GM12872 (cell line): ENCODE results near the gene CNTNAP2.

Experiments
- TF ChIP-seq, protein P1 (sequence below): IDR thresholded peaks from 3 replicates; pipeline ENCODE4 v1.5.1; 2011; ENCODE audit warnings: low read depth, mild to moderate bottlenecking, low read length, moderate library complexity; ENCODE audit not compliant: insufficient read depth

Gene CNTNAP2

DNA sequence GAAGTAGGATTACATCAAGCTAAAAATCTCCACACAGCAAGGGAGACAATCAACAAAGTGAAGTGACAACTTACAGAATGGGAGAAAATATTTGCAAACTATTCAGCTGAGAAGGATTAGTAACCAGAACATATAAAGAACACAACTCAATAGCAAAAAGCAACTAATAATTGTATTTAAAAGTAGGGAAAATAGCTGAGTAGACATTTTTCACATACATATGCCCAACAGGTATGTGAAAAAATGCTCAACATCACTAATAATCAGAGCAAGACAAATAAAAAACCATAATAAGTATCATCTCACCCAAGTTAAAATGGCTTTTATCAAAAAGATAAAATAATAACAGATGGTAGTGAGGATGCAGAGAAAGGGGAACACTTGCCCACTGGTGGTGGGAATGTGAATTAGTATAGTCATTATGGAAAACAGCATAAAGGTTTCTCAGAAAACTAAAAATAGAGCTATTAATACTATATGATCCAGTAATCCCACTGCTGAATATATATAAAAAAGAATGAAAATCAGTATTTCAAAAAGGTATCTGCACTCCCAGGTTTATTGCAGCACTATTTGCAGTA, 1689.5 kb downstream of the CNTNAP2 start:
- TF ChIP-seq, protein P1, sequence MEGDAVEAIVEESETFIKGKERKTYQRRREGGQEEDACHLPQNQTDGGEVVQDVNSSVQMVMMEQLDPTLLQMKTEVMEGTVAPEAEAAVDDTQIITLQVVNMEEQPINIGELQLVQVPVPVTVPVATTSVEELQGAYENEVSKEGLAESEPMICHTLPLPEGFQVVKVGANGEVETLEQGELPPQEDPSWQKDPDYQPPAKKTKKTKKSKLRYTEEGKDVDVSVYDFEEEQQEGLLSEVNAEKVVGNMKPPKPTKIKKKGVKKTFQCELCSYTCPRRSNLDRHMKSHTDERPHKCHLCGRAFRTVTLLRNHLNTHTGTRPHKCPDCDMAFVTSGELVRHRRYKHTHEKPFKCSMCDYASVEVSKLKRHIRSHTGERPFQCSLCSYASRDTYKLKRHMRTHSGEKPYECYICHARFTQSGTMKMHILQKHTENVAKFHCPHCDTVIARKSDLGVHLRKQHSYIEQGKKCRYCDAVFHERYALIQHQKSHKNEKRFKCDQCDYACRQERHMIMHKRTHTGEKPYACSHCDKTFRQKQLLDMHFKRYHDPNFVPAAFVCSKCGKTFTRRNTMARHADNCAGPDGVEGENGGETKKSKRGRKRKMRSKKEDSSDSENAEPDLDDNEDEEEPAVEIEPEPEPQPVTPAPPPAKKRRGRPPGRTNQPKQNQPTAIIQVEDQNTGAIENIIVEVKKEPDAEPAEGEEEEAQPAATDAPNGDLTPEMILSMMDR, result no peak

DNA sequence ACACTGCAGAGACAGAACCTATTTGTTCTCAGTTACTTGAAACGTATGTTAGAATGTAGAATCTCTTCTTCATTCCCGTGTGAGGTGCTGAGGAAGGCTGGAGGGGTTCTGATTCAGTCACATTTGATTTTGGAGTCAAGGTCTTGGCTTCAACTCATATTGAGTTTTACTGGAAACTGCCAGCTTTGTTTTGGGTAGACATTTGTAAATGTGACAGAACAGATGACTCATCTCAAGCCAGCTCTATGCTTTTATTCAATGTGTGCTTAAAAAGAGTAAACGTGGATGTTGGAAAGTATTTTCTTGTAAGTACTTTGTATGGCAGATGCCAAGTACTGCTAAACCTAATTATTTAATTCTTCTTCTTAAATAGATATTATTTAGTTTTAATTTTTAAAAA, 1693.2 kb downstream of the CNTNAP2 start:
- TF ChIP-seq, protein P1, result no peak

DNA sequence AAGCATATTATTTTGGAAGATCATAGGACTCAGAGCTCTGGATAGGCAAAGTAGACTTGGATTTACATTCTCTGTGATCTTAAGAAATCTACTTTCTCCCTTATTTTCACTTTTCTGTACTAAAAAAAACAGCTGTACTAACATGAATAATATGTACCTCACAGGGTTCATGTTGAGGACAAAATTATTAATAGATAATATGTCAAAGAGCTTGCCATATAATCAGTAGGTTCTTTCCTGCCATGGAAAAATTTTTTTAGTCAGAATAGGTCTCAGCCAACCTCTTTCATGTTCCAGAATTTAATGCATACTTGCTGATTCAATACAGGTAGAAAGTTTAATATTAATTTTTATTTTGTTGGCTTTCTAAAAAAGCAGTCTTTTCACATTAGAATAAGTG, 1693.7 kb downstream of the CNTNAP2 start:
- TF ChIP-seq, protein P1, result no peak

DNA sequence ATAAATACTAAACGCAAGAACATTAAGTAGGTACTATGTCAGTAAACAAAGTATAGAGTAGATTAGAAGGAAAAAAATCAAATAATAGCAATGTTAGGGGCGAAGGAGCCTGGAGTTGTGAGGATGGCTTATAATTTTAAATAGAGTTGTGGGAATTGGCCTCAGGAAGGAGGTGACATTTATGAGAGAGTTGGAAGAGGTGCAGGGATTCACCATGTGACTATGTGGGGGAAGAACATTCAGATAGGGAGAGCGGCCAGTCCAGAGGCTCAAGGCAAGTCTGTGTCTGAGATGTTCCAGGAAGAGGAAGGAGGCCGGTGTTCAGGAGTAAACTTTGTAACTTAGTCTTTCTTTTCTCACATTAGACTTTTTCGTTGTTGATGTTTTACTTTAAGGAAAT, 1695.3 kb downstream of the CNTNAP2 start:
- TF ChIP-seq, protein P1, result no peak

DNA sequence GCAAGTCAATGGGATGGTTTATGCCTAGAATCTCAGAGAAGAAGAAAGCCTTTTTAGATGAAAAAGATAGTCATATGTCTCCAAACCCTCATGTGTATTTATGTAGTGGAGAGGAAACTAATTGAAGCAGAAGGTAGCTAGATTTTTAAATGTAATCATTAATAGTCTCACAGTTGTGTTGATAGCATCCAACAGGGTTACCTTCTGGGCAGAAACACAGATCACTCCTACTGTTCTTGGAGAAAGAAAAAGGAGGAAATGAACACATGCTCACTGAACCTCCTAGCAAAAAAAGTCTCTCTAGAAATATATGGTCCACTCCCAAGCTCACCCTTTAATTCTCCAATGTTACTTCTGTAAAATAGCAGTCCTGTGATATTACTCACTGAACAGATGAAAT, 1696.7 kb downstream of the CNTNAP2 start:
- TF ChIP-seq, protein P1, result no peak

DNA sequence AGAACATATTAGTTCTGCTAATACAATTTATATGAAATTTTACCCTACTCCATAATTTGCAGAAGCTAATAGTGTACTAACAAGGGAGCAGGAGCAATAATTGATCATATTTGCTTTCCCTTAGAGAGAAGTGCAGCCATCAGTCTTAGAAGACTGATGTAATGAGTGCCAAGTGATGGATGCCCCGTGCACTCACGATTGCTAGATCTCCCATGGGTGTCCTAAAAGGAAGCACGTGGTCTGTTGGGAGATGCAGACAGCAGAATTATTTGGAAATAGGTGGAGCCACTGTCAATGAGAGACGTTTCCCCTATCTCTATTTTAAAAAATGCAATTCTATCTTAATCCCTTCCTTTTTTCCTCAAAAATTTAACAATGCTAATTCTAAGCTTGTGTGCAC, 1701.7 kb downstream of the CNTNAP2 start:
- TF ChIP-seq, protein P1, result no peak

DNA sequence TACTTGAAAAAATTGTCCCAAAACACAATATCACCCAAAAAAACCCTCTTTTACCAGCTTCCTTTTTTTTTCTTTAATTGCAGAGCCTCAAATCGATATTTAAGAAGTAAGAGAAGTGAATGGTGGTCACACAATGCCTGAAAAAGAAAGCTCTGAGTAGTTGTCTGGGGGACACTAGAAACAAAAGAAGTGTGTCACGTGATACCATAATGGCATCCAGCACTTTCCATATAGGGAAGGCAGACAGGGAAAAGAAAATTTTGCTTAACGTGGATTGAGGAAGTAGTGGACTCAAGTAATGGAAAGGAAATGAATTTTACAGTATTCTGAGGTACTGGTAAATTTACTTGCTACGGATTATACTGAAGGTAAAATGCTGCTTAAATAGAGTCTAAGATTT, 1708.1 kb downstream of the CNTNAP2 start:
- TF ChIP-seq, protein P1, result no peak
